Progenitor cell of endocrine pancreas (in vitro differentiated cells): ENCODE measurements around the gene USP54. TPM values are rescaled to one million over a fixed set of nuclear protein-coding genes. Genes with fewer than 3 reads are reported as not detected.

ENCODE experiments used
- DNase-seq: peaks from one replicate; pipeline ENCODE4 v3.0.0; 2021; ENCODE audit warnings: low spot score; ENCODE audit not compliant: unreplicated experiment
- H3K27ac Mint-ChIP-seq: 2 replicates; pipeline ENCODE4 v1.8.0; 2021; ENCODE audit warnings: mild to moderate bottlenecking, moderate library complexity, mixed read lengths
- H3K27me3 Mint-ChIP-seq: 2 replicates; pipeline ENCODE4 v1.8.0; 2021; ENCODE audit warnings: mixed read lengths
- H3K36me3 Mint-ChIP-seq: 2 replicates; pipeline ENCODE4 v1.8.0; 2022; ENCODE audit warnings: mixed read lengths; ENCODE audit not compliant: insufficient read depth
- H3K4me1 Mint-ChIP-seq: 2 replicates; pipeline ENCODE4 v1.8.0; 2021; ENCODE audit warnings: low read depth, mixed read lengths
- H3K4me3 Mint-ChIP-seq: 2 replicates; pipeline ENCODE4 v1.8.0; 2021; ENCODE audit warnings: low read depth, mild to moderate bottlenecking, moderate library complexity, mixed read lengths
- H3K9me3 Mint-ChIP-seq: 2 replicates; pipeline ENCODE4 v1.8.0; 2021; ENCODE audit warnings: low read depth, mixed read lengths
- CTCF ChIP-seq: fragments of 200-600 bp; sonication (generic); IDR thresholded peaks from one replicate; pipeline ENCODE4 v1.5.0; 2021; ENCODE audit warnings: antibody characterized with exemption, mild to moderate bottlenecking; ENCODE audit not compliant: unreplicated experiment
- total RNA-seq: library from RNA; stranded (reverse); gene quantifications from 2 replicates; pipeline ENCODE4 v1.2.1, GENCODE V29; 2021

The USP54 gene
- total RNA-seq, 1 donor from 2014 or later: 83.8 TPM

DNA sequence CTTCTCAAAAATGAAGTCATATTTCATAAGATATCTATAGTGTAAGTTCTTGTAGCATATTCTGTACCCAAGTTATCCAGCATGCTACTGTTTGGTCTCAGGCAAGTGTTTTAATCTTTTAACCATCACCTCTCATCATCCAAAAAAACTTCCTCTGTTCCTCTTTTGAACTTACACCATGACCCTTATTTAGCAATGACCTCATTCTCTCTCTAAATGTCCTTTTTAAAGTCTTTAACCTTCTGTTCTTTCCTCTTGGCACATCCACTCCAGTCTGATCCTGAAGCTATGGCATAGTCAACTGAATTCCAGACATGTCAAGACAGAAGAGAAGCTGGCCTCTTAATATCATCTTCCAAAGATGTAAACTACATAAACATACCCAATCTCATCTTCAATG is 121.6 kb downstream of the USP54 start:
- Mint-ChIP-seq H3K9me3 (no peaks in the 10 kb centered on the region), H3K4me3 (no peak overlapping the region), H3K27me3 (no peaks in the 10 kb centered on the region), H3K27ac (no peak overlapping the region), H3K36me3 (peaks cover 17% of the 10 kb centered on the region), H3K4me1 (no peaks in the 10 kb centered on the region)
- TF ChIP-seq CTCF: no peak
- DNase-seq: no peak

DNA sequence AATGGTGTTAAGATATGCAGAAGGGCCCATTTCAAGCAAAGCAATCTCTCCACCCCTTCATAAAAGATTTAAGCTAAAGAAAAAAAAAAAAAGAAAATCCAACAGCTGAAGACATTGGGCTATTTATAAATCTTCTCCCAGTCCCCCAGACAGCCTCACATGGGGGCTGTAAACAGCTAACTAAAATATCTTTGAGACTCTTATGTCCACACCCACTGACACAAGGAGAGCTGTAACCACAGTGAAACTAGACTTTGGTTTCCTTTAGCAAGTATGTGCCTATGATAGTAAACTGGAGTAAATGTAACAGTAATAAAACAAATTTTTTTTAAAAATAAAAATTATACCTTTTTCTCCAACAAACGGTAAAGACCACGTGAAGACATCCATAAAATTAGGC is 123.9 kb downstream of the USP54 start:
- Mint-ChIP-seq H3K27ac (no peak overlapping the region), H3K4me3 (no peak overlapping the region), H3K36me3 (peaks cover 18% of the 10 kb centered on the region), H3K9me3 (no peaks in the 10 kb centered on the region), H3K4me1 (no peaks in the 10 kb centered on the region), H3K27me3 (no peaks in the 10 kb centered on the region)
- DNase-seq: no peak
- TF ChIP-seq CTCF: no peak

DNA sequence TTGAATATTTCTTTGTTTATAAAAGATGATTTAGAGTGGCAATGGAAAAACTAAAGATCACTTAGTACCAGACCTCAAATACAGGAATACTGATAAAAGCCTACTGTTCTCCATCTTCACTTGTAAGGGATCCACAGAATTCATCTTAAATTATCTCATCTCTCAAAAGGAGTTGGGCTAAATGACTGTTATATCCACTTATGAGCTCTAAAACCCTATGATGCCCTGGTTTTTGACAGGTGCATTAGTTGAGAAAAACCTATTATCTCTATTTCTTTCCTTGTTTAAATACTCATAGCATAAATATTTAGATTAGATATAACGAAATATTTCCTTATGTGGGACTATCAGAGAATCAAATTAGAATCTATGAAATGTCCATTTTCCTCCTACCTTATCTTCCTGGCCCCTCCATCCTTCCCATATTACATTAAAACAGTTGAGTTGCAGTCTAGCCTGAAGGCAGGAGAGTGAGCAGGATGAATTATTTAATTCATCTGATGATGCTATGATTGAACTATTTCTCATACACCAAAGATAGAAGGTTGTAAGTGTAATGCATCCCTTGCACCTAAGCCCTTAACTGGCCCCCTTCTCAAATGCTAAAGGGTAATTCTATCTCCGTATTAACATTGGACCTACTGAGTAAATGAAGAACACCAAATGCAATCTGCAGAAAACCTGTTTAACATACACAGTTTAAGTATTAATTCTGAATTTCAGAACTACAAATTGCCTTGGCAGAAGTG is 125.0 kb downstream of the USP54 start:
- H3K9me3 Mint-ChIP-seq: no peaks in the 10 kb centered on the region
- no peaks in the 10 kb centered on the region for H3K27me3 Mint-ChIP-seq
- peaks cover 19% of the 10 kb centered on the region for H3K36me3 Mint-ChIP-seq
- no peak for TF ChIP-seq CTCF
- H3K4me1 Mint-ChIP-seq: no peaks in the 10 kb centered on the region
- DNase-seq: no peak
- no peak overlapping the region for H3K27ac Mint-ChIP-seq
- H3K4me3 Mint-ChIP-seq: no peak overlapping the region

DNA sequence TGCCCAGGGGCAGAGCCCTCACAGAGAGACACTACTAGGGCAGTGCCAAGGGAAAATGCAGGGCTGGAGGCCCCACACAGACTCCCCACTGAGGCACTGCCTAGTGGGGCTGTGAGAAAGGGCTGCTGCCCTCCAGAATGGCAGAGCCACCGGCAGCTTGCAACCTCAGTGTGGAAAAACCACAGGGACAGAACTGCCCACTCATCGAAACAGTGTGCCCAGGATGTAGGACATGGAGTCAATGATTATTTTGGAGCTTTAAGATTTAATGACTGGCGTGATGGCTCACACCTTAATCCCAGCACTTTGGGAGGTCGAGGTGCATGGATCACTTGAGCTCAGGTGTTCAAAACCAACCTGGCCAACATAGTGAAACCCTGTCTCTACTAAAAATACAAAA is 130.2 kb downstream of the USP54 start:
- H3K9me3 Mint-ChIP-seq: no peaks in the 10 kb centered on the region
- no peak for DNase-seq
- no peak for TF ChIP-seq CTCF
- no peak overlapping the region for H3K27ac Mint-ChIP-seq
- H3K27me3 Mint-ChIP-seq: no peaks in the 10 kb centered on the region
- H3K36me3 Mint-ChIP-seq: peaks cover 17% of the 10 kb centered on the region
- peaks cover 8% of the 10 kb centered on the region for H3K4me1 Mint-ChIP-seq
- no peak overlapping the region for H3K4me3 Mint-ChIP-seq

DNA sequence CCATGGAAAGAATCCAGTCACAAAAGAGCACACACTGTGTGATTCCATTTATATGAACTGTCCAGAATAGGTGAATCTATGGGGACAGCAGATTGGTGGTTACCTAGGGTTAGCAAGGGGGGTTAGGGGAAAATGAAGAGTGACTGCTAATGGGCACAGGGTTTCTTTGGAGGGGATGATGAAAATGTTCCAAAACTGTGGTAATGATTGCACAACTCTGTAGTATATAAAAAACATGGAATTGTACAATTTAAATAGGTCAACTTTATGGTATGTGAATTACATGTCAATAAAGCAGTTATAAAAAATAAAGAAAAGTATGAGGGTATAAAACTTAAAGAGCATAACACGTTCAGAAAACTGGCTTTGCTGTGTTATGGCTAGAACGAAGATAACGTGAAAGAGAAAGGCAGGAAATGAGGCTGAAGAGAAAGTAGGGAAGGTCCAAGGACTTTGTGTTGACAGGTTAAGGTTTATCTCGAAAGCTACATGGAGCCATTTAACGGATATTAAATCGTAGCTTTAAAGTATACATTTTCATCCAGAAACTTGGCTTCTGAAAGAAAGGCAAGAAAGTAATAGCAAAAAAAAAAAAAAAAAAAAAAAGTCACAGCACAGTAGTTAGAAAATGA is 131.3 kb downstream of the USP54 start:
- Mint-ChIP-seq H3K27me3 (no peaks in the 10 kb centered on the region), H3K4me1 (peaks cover 8% of the 10 kb centered on the region), H3K4me3 (no peak overlapping the region), H3K9me3 (no peaks in the 10 kb centered on the region), H3K27ac (no peak overlapping the region), H3K36me3 (peaks cover 19% of the 10 kb centered on the region)
- DNase-seq: no peak
- no peak for TF ChIP-seq CTCF
